Endothelial cell of umbilical vein (primary cell): Measurements from ENCODE around the gene DPP9. TPM values are rescaled to one million over a fixed set of nuclear protein-coding genes. Genes with fewer than 3 reads are reported as not detected.

Experiments used
- BruUV-seq: library from RNA; stranded (reverse); fragments of 400-500 nt; replicated peaks from 2 replicates; lab custom pipeline; 2021; lab: Mats Ljungman, UMichigan
- CTCF ChIA-PET: fragments of 300-600, 350-600 bp; sonication (Branson Sonifier 250); formaldehyde crosslinking; loops from one replicate; lab custom pipeline; 2021; ENCODE audit warnings: antibody characterized with exemption, inconsistent platforms; lab: Charles Lee
- POLR2A ChIA-PET: fragments of 300-600, 350-600 bp; sonication (Branson Sonifier 250); formaldehyde crosslinking; loops from one replicate; lab custom pipeline; 2021; ENCODE audit warnings: antibody characterized with exemption, inconsistent platforms; lab: Charles Lee
- DNase-seq: peaks from one replicate; pipeline ENCODE4 v3.0.0-alpha.2; 2011; ENCODE audit warnings: low read depth, low spot score
- FAIRE-seq: peaks from 2 replicates; lab custom pipeline; 2011; peaks lifted over from hg19 to GRCh38; lab: Jason Lieb, UNC
- H2AFZ ChIP-seq: 2 replicates; pipeline ENCODE4 v1.6.0; 2012; ENCODE audit warnings: low read depth, low read length, control low read depth, inconsistent platforms
- H3K27ac ChIP-seq: 2 replicates; pipeline ENCODE4 v1.5.1; 2011; ENCODE audit warnings: low read depth, mild to moderate bottlenecking, control low read depth, low read length, moderate library complexity; ENCODE audit not compliant: insufficient read depth
- H3K27me3 ChIP-seq, 2 experiments: 2 replicates each; pipeline versions ENCODE4 v1.6.0 to v1.6.1; 2011; ENCODE audit warnings: low read length in 2 of 2, mixed read lengths in 1 of 2; ENCODE audit not compliant: control insufficient read depth in 2 of 2, insufficient read depth in 2 of 2
- H3K36me3 ChIP-seq, 2 experiments: 2 replicates in 1 of 2; 3 replicates in 1 of 2; pipeline ENCODE4 v1.5.1; 2011; ENCODE audit warnings: low read length in 2 of 2, mild to moderate bottlenecking in 1 of 2, moderate library complexity in 1 of 2; ENCODE audit not compliant: control insufficient read depth in 2 of 2, insufficient read depth in 2 of 2; ENCODE audit errors: extremely low read depth in 1 of 2
- H3K4me1 ChIP-seq: 3 replicates; pipeline ENCODE4 v1.5.1; 2011; ENCODE audit warnings: mild to moderate bottlenecking, low read length; ENCODE audit not compliant: control insufficient read depth, insufficient read depth; ENCODE audit errors: extremely low read depth
- H3K4me2 ChIP-seq: 2 replicates; pipeline ENCODE4 v1.6.1; 2011; ENCODE audit warnings: low read length, control low read depth, mixed read lengths; ENCODE audit not compliant: insufficient read depth
- H3K4me3 ChIP-seq, 3 experiments: fragments of 200-600 bp in 1 of 3; sonication (generic), shearing (Covaris generic) in 1 of 3; replicated peaks in 1 of 3; 2 replicates each; pipeline ENCODE4 v1.5.1; 2011 to 2016; ENCODE audit warnings: control low read depth in 3 of 3, low read length in 3 of 3, mild to moderate bottlenecking in 2 of 3, inconsistent platforms in 1 of 3, low read depth in 1 of 3, moderate library complexity in 1 of 3; ENCODE audit not compliant: insufficient read depth in 1 of 3
- H3K79me2 ChIP-seq: 2 replicates; pipeline ENCODE4 v1.6.0; 2012; ENCODE audit warnings: low read length, inconsistent platforms; ENCODE audit not compliant: control insufficient read depth, insufficient read depth
- H3K9ac ChIP-seq: replicated peaks from 2 replicates; pipeline ENCODE3; 2011; ENCODE audit warnings: low read length, control low read depth; ENCODE audit not compliant: insufficient read depth; ENCODE audit errors: extremely low read depth
- H3K9me1 ChIP-seq: replicated peaks from 3 replicates; pipeline ENCODE4 v1.6.0; 2011; ENCODE audit warnings: mild to moderate bottlenecking, low read length; ENCODE audit not compliant: control insufficient read depth, insufficient read depth; ENCODE audit errors: extremely low read depth
- H3K9me3 ChIP-seq: replicated peaks from 2 replicates; pipeline ENCODE4 v1.5.1; 2012; ENCODE audit warnings: low read length, inconsistent platforms; ENCODE audit not compliant: control insufficient read depth, insufficient read depth
- H4K20me1 ChIP-seq: replicated peaks from 2 replicates; pipeline ENCODE3; 2011; ENCODE audit warnings: mild to moderate bottlenecking, low read length; ENCODE audit not compliant: control insufficient read depth, insufficient read depth; ENCODE audit errors: extremely low read depth
- CTCF ChIP-seq, 2 donors: IDR thresholded peaks; 1 replicate in 1 of 2; 2 replicates in 1 of 2; pipeline ENCODE4 v1.5.1; 2011; ENCODE audit warnings: low read length in 2 of 2, mild to moderate bottlenecking in 2 of 2, moderate library complexity in 2 of 2, control low read depth in 1 of 2, inconsistent platforms in 1 of 2, low read depth in 1 of 2; ENCODE audit not compliant: insufficient read depth in 1 of 2; ENCODE audit errors: extremely low read depth in 1 of 2
- FOS ChIP-seq: IDR thresholded peaks from 2 replicates; pipeline ENCODE4 v1.6.1; 2011; ENCODE audit warnings: mild to moderate bottlenecking, low read length, moderate library complexity, borderline replicate concordance; ENCODE audit not compliant: insufficient read depth
- JUN ChIP-seq: IDR thresholded peaks from 2 replicates; pipeline ENCODE4 v1.6.1; 2011; ENCODE audit warnings: borderline replicate concordance, low read depth; ENCODE audit not compliant: insufficient read length, insufficient read depth
- POLR2A ChIP-seq: IDR thresholded peaks from 2 replicates; pipeline ENCODE4 v1.6.1; 2012; ENCODE audit warnings: low read depth, mild to moderate bottlenecking, control low read depth, low read length
- POLR2AphosphoS5 ChIP-seq: IDR thresholded peaks from 2 replicates; pipeline ENCODE4 v1.6.1; 2012; ENCODE audit warnings: low read depth, mild to moderate bottlenecking, control low read depth, low read length, moderate library complexity; ENCODE audit not compliant: insufficient read depth
- dilution Hi-C: fragments of 300-500 bp; cut with MboI; formaldehyde crosslinking; loops from one replicate; pipeline ENCODE4 v1.15.0; 2019; ENCODE audit warnings: low sequenced_read_pairs; ENCODE audit not compliant: extremely low pct_ligation_motif_present
- intact Hi-C: fragments of 100-400 bp; cut with micrococcal nuclease; formaldehyde crosslinking; loops from one replicate; pipeline ENCODE4 v1.10.0; 2022
- polyA plus RNA-seq, 4 experiments: library from polyadenylated mRNA; depleted of rRNA in 3 of 4; stranded (reverse) in 3 of 4; unstranded in 1 of 4; fragments of >200 nt; gene quantifications; 2 replicates each; pipeline versions ENCODE4 v1.2.1 to v1.2.3, GENCODE V29; 2011 to 2012; ENCODE audit warnings: missing spikeins in 1 of 4
- total RNA-seq: library from RNA; stranded (reverse); gene quantifications from 2 replicates; pipeline ENCODE4 v1.2.3, GENCODE V29; 2021

Gene DPP9
- total and polyA plus RNA-seq, 2 donors (not counting 3 experiments of a cell fraction or from before 2014, with no cell fraction given) = 31.5 to 98.0 TPM

GRCh38 chr19:4636151-4636717, 87.4 kb downstream of the DPP9 start:
- Histone ChIP-seq H3K4me1 (peaks cover 48% of the 10 kb centered on the region), H3K9ac (peak overlapping the region; percentile 47), H3K27me3 (no peaks in the 10 kb centered on the region), H3K27ac (peak overlapping the region; percentile 11), H4K20me1 (no peaks in the 10 kb centered on the region), H2AFZ (peak overlapping the region; percentile 76), H3K4me3 (peak overlapping the region in 2 of 3 experiments; percentile 28 to 31), H3K36me3 (peaks cover 0 to 1% of the 10 kb centered on the region in 2 experiments), H3K4me2 (peak overlapping the region; percentile 57), H3K79me2 (peaks cover 19% of the 10 kb centered on the region), H3K9me3 (no peaks in the 10 kb centered on the region), H3K9me1 (no peaks in the 10 kb centered on the region)
- dilution Hi-C loops (no loop called here), intact Hi-C loops (loop anchor here (1.0 to 5.0 kb wide), 3 partner anchors 113 to 234 kb away; partner anchors contain the start of genes CHAF1A, HDGFL2 and SH3GL1)
- TF ChIP-seq POLR2AphosphoS5 = peak; percentile 46
- TF ChIP-seq POLR2A = peak; percentile 61
- TF ChIP-seq CTCF (IDR thresholded peaks at IDR 0.05; ENCODE audit: extremely low read depth in 1 of 2, insufficient read depth in 1 of 2, low read depth in 1 of 2, low read length in 2 of 2) = peak; percentile 82 to 90
- no peak for TF ChIP-seq JUN
- no peak for TF ChIP-seq FOS
- FAIRE-seq (peak; percentile 76), DNase-seq (peak; percentile 50)
- ChIA-PET POLR2A (no interaction called here), CTCF (interaction anchor here (0.6 to 3.7 kb wide), 29 partner anchors 9 to 369 kb away, joined by 3 to 66 read pairs (median 5); partner anchors contain the start of genes PLIN4, PLIN5 and SEMA6B)
- no TSS peak for BruUV-seq
